Adipocyte (in vitro differentiated cells): ENCODE results near the gene C16orf82.

ENCODE experiments used
- DNase-seq: peaks from one replicate; pipeline ENCODE4 v3.0.0-alpha.2; 2015; ENCODE audit warnings: low read depth
- H3K27me3 ChIP-seq: replicated peaks from 2 replicates; pipeline ENCODE4 v1.7.0; 2013; ENCODE audit warnings: mild to moderate bottlenecking, low read length, moderate library complexity; ENCODE audit not compliant: control insufficient read depth, insufficient read depth
- H3K36me3 ChIP-seq: 2 replicates; pipeline ENCODE4 v1.7.0; 2013; ENCODE audit warnings: low read length, mild to moderate bottlenecking, moderate library complexity; ENCODE audit not compliant: control insufficient read depth, insufficient read depth, severe bottlenecking
- H3K4me1 ChIP-seq: 2 replicates; pipeline ENCODE4 v1.7.0; 2013; ENCODE audit warnings: mild to moderate bottlenecking, low read length, moderate library complexity; ENCODE audit not compliant: control insufficient read depth, insufficient read depth
- H3K4me3 ChIP-seq: 2 replicates; pipeline ENCODE4 v1.7.0; 2013; ENCODE audit warnings: mild to moderate bottlenecking, low read length, moderate library complexity
- H3K9ac ChIP-seq: 2 replicates; pipeline ENCODE4 v1.7.0; 2013; ENCODE audit warnings: mild to moderate bottlenecking, low read length, moderate library complexity
- H3K9me3 ChIP-seq: 2 replicates; pipeline ENCODE4 v1.7.0; 2013; ENCODE audit warnings: mild to moderate bottlenecking, low read length, moderate library complexity; ENCODE audit not compliant: control insufficient read depth

The C16orf82 gene

DNA sequence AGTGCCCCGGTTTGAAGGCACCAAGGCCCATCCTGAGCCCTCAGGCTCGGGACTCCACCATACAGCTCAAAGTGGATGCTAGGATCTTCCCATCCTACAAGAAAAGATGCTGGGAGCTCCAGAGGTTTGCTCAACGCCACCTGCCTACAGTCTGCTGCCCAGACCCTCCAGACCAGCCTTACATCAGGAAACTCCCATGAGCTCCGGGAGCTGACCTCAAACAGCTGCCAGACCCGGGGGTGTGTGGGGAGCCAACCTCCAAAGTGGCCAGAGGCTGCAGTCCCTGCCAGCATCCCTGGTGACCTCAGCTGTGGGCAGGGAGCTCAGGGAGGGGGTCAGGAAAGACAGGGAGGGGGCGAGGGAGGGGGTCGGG, 43.8 kb downstream of the C16orf82 start:
- H3K9me3 ChIP-seq: no peaks in the 10 kb centered on the region
- H3K4me3 ChIP-seq: peak overlapping the region; percentile 73
- H3K4me1 ChIP-seq: peaks cover 4% of the 10 kb centered on the region
- H3K36me3 ChIP-seq: no peaks in the 10 kb centered on the region
- DNase-seq: no peak
- peak overlapping the region; percentile 56 for H3K9ac ChIP-seq
- H3K27me3 ChIP-seq: peaks cover 17% of the 10 kb centered on the region

DNA sequence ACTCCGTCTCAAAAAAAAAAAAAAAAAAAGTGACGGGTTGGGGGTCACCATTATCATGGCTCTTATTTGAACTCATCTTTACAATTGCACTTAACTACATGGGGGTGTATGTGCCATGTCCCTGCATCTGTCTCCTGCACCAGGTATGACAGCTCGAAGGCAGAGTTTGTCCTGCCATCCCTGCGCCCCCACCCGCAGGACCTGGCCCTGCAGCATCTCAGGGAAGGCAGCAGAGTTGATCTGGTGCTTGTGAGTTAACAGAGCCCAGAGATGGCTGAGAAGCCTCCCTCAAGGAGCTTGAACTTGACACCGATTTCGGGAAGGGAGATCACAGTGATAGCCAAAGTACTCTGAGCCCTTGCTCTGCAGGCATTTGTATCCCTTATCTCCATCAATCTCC, 44.8 kb downstream of the C16orf82 start:
- Histone ChIP-seq H3K9ac (no peak overlapping the region), H3K4me1 (peaks cover 4% of the 10 kb centered on the region), H3K36me3 (no peaks in the 10 kb centered on the region), H3K9me3 (peaks cover 5% of the 10 kb centered on the region), H3K27me3 (peaks cover 13% of the 10 kb centered on the region), H3K4me3 (no peak overlapping the region)
- no peak for DNase-seq

DNA sequence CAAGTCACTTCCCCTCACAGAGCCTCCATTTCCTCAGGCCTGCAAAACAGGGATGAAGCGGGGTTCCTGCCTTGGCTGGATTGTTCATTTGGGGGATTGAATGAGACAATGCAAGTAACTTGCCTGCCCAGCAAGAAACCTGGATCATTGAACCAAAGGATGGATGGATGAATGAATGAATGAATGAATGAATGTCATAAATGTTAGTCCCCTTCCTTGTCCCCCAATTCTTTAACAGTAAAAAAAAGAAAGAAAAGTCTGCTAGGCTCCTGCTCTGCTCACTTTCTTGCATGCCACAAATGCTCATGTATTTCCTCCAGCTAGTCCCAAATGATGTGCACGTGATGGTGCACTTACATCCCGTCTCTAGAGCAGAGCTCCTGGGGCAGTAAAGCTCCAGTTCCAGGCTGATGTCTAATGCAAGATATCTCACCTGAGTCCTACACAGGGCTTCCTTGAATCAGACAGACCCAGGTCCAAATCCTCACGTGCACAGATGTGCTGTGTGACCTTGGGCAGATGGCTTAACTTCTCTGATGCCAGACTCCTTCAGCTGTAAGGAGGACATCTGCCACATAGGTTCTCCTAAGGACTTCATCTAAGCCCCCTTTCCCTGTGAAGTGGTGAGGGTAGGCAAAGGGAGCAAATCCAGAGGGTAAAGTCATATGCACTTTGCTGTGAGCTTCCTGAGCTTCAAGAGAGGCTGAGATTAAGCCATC, 45.5 kb downstream of the C16orf82 start:
- Histone ChIP-seq H3K9me3 (peaks cover 5% of the 10 kb centered on the region), H3K4me3 (no peak overlapping the region), H3K27me3 (peaks cover 11% of the 10 kb centered on the region), H3K9ac (no peak overlapping the region), H3K36me3 (no peaks in the 10 kb centered on the region), H3K4me1 (peaks cover 4% of the 10 kb centered on the region)
- DNase-seq: no peak

DNA sequence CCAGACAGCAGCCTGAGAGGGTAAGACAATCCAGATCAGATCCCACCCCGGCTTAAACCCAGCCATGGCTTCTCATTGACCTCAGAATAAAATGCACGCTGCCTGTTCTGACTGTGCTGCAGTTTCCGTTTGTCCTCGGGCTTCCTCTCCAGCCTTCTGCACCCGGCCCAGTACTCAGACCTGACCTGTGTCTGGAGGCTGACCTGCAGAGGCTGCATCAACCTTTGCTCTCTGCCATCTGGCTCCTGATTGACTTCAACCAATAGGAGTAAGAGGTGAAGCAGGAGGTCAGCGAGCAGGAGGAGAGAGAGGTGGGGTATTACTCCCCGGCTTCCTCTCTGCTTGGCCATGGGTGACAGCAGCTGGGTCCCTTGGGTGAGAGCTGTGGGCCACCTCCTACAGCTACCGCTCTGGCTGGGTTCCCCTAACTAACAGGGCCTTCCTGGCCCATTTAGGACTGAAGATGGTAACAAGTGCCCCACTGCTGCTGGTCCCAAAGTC, 46.7 kb downstream of the C16orf82 start:
- Histone ChIP-seq H3K27me3 (peaks cover 8% of the 10 kb centered on the region), H3K4me1 (peaks cover 4% of the 10 kb centered on the region), H3K4me3 (no peak overlapping the region), H3K9me3 (peaks cover 5% of the 10 kb centered on the region), H3K9ac (no peak overlapping the region), H3K36me3 (no peaks in the 10 kb centered on the region)
- DNase-seq: no peak

DNA sequence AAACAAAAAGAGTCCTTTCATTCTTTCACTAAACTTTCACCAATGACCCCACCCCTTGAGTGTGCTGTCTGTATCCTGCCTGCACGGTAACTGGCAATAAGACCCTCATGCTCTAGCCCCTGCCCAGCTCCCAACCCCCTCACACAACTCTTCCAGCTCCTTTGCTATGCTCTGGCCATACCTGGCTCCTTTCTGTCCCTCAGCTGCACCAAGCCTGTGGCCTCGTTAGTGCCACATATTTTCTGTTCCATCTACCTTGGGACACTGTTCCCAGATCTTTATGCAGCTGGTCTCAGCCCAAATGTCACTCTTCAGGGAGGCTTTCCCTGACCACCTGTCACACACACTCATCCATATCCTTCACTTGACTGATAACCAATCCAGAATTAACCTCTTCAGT, 47.3 kb downstream of the C16orf82 start:
- no peak for DNase-seq
- H3K9me3 ChIP-seq: peaks cover 5% of the 10 kb centered on the region
- no peak overlapping the region for H3K9ac ChIP-seq
- no peak overlapping the region for H3K4me3 ChIP-seq
- peaks cover 4% of the 10 kb centered on the region for H3K4me1 ChIP-seq
- H3K36me3 ChIP-seq: no peaks in the 10 kb centered on the region
- H3K27me3 ChIP-seq: peaks cover 8% of the 10 kb centered on the region

DNA sequence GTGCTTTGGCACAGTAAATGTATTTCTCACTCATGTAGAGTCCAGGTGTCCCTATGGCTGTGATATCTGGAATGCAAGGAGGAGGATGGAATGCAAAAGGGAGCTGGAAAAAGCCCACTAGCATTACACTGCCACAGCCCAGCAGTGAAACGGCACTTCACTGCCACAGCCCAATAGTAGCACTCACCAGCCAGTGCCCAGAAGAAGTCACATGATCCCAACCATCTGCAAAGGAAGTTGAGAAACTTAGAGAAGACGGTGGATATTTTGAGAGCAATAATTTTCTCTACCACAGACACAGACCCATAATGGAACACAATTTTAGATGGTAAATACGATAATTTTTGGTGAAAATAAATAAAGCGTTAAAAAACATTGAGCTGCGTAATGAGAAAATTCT, 51.8 kb downstream of the C16orf82 start:
- no peak overlapping the region for H3K4me3 ChIP-seq
- no peak overlapping the region for H3K9ac ChIP-seq
- H3K9me3 ChIP-seq: peaks cover 14% of the 10 kb centered on the region
- DNase-seq: no peak
- peaks cover 2% of the 10 kb centered on the region for H3K27me3 ChIP-seq
- H3K36me3 ChIP-seq: no peaks in the 10 kb centered on the region
- no peaks in the 10 kb centered on the region for H3K4me1 ChIP-seq
